SJSA1 (cell line): ENCODE measurements around the gene CHSY1. TPM values are rescaled to one million over a fixed set of nuclear protein-coding genes. Genes with fewer than 3 reads are reported as not detected.

Experiments used
- total RNA-seq: library from RNA; depleted of rRNA; stranded (reverse); fragments of >200 nt; shearing (Covaris generic); gene quantifications from 2 replicates; pipeline ENCODE4 v1.2.3, GENCODE V29; 2014; rRNA removed

Gene CHSY1
- total RNA-seq, 1 experiment from 2014 or later = 62.8 TPM

Other genes starting within 250 kb of the CHSY1 start
- gene SELENOS, start 25.4 kb upstream of the CHSY1 start, total RNA-seq = 180 and 181 TPM in 2 replicates
- 37.9 and 76.3 TPM in 2 replicates for gene SNRPA1, start 43.2 kb upstream of the CHSY1 start, total RNA-seq
- gene PCSK6, start 237.7 kb upstream of the CHSY1 start, total RNA-seq = 0.44 and 1.7 TPM in 2 replicates